ENCODE measurements around the gene GRIK3.
"Not testable (repeated sequence)": the region's sequence is repeated elsewhere in the genome, so short reads cannot be mapped to it uniquely, and the experiment has no call there.

Gene GRIK3

GRCh38 chr1:37034121-37035013, at the start of gene GRIK3:
Gene GRIK3, minus strand, starts transcription at chr1:37034515. Its CDS starts 407 bp downstream, at chr1:37034108.
- DNase-seq (ENCODE audit: low read depth): no peak

DNA sequence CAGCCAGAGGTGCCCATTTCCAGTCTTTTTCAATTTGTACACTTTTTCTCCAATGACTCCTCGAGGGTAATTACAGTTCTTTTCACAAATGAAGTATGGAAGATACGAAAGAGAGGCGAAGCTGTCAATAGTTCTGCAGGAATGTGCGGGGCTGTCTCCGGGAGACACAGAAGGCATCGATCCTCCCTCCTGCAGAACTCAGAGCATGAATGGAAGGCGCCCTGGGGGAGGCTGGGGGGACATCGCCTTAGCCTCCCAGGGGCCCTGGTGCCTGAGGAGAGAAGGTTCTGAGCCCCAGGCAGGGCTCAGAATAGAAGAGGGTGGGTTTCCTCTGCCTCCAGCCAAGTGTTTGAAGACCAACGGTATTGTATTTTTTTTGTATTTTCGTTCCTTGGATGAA, 49.7 kb upstream of the GRIK3 start:
- no peak for DNase-seq (ENCODE audit: low read depth)

- no peak for DNase-seq (ENCODE audit: low read depth)
These were observed 49.3 kb upstream of the GRIK3 start for GRCh38 chr1:37083603-37084002.

- DNase-seq (ENCODE audit: low read depth): not testable (repeated sequence)
These were observed 46.1 kb upstream of the GRIK3 start for GRCh38 chr1:37080296-37080986.

DNA sequence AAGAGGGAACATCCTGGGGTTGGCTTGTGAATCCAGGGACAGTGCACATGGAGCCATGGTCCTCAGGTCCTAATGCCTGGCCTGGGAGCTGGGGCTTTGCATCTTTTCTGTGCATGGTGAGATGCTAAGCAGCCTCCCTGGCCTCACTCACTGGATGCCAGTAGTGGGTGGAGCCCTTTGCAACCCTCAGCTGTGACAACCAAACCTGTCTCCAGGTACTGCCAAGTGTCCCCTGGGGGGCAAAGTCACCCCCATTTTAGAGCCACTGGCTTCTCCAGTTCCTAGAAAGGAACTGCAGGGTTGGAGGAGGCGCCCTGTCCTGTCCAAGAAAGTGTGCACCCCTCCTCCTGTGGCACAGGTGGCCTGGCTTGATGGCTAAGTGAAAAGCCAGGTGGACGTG, 44.6 kb upstream of the GRIK3 start:
- DNase-seq (ENCODE audit: low read depth): no peak

- DNase-seq (ENCODE audit: low read depth): no peak
These were observed 41.9 kb upstream of the GRIK3 start for GRCh38 chr1:37076168-37076567.

DNA sequence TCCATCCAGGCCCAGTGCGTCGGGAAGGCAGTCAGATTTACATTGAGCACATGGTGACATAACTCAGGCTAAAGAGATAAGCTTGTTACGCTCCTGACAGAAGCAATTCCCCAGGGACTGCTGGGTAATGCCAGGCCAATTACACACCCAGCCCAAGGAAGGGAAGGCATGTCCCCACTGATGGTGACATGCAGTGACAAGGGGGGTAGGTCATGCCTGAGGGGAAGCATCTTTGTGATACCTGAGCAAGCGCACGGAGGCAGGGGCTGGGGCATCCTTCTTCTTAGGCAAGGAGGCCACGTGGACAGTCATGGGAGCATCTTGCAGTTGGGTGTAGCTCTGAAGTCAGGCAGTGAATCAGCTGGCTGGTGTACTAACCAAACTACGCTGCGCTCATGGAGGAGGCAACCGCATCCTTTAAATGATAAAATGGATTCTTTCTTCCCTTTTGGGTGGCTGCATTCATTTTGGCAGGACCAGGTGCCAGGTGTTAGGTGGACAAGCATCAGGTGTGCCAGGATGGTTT, 39.6 kb upstream of the GRIK3 start:
- no peak for DNase-seq (ENCODE audit: low read depth)

- DNase-seq (ENCODE audit: low read depth): no peak
These were observed 39.0 kb upstream of the GRIK3 start for GRCh38 chr1:37073152-37073853.

DNA sequence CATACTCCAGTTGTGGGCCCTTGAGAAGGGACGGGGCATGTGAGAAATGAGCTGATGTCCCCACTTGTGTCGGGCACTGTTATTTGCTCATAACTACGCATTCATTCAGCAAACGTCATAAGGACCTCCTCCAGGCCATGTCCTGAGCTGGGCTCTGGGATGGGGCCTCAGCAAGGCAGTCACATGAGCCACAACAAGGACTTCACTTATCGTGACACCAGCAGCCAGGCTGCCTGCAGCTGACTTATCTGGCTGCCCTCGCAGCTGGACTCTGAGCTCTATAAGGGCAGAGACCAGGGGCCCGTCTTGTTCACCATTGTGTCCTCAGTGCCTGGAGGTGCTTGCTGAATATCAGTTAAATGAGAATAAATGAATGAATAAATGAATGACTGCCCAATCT, 37.5 kb upstream of the GRIK3 start:
- no peak for DNase-seq (ENCODE audit: low read depth)

DNA sequence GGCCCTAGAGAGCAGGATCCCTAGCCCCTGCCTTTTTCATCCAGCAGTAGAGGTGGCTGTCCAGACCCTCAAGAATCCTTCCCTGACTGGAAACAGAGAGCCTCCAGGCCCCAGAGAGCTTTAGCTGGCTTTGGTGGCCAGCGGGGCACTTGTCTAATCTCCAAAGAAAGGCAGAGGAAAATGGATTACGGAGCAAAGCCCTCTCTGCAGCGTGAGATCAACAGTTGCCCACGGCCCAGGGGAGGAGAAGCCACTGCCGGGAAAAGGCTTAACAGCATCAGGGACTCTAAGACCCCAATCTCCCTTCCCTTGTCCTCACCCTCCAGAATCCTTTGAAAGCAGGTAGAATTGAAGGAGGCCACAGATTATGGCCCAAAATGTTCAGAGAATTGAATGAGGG, 35.8 kb upstream of the GRIK3 start:
- no peak for DNase-seq (ENCODE audit: low read depth)

- no peak for DNase-seq (ENCODE audit: low read depth)
These were observed 35.1 kb upstream of the GRIK3 start for GRCh38 chr1:37069406-37069805.

GRCh38 chr1:37068897-37069296, 34.6 kb upstream of the GRIK3 start:
- no peak for DNase-seq (ENCODE audit: low read depth)

GRCh38 chr1:37068260-37068659, 33.9 kb upstream of the GRIK3 start:
- no peak for DNase-seq (ENCODE audit: low read depth)

GRCh38 chr1:37064039-37064438, 29.7 kb upstream of the GRIK3 start:
- no peak for DNase-seq (ENCODE audit: low read depth)

- DNase-seq (ENCODE audit: low read depth): no peak
These were observed 25.0 kb upstream of the GRIK3 start for GRCh38 chr1:37059346-37059745.

DNA sequence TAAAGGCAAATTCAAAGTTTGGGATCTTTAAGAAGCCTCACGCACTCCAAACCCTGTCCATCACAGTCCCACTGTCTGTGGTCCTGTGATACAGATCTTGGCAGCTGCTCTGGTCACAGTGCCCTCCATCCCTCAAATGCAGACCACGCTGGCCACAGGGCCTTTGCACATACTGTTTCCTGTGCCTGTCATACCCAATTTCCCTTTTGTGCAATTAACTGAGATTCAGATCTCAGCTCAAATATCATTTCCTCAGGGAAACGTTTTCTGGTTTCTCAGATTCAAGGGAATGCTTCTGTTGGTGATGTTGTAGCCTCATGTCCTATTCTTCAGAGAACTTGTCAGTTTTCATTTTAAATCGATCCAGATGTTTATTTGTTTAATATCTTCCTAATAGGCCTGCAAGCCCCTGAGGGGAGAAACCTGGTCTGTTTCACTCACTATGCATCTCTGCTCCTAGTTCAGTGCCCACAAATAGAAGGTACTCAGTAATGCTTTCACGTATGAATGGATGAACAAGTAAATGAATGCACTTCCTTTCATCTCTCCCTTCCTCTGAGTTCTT, 24.2 kb upstream of the GRIK3 start:
- no peak for DNase-seq (ENCODE audit: low read depth)

GRCh38 chr1:37056325-37056724, 22.0 kb upstream of the GRIK3 start:
- no peak for DNase-seq (ENCODE audit: low read depth)

- no peak for DNase-seq (ENCODE audit: low read depth)
These were observed 21.3 kb upstream of the GRIK3 start for GRCh38 chr1:37055631-37056030.

DNA sequence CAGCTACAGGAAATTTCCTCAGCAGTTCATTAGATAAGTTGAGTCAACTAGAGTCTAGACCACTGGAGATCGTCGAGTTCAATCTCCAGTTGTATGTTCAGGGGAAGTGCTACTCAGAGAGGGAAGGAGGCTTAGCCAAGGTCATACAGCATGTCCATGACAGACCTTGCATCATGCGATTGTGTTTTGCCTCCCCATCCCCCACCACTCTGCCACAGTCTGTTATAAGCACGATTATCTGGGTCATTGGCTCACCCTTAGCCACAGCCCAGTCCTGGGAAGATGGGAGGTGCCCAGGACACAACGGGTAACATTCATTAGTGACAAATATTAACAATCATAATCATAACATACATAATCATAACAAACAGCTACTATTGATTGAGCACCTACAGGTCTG, 18.9 kb upstream of the GRIK3 start:
- no peak for DNase-seq (ENCODE audit: low read depth)

DNA sequence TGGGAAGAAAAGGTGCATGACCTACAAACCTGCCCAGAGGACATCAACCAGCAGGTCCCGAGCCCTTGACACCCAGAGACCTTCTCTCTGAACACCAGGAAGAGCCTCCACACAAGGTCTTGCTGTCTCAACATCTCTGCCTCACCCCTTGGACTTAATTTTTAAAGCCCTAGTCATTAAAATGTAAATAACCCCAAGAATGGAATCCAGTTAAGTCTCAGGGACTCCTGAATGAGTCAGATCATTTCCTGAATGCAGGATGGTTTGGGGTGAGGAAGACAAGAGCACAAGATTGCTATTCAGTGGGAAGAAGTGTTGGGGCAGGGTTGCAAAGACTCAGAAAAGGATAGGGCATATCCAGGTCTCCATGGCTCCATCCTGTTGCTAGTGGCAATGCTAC, 17.8 kb upstream of the GRIK3 start:
- DNase-seq (ENCODE audit: low read depth): no peak

GRCh38 chr1:37051346-37051745, 17.0 kb upstream of the GRIK3 start:
- DNase-seq (ENCODE audit: low read depth): no peak

- DNase-seq (ENCODE audit: low read depth): no peak
These were observed 13.2 kb upstream of the GRIK3 start for GRCh38 chr1:37047542-37047941.
